ENCODE data around the gene ITGA2B. TPM values are rescaled to one million over a fixed set of nuclear protein-coding genes. Genes with fewer than 3 reads are reported as not detected.

The ITGA2B gene
- total and polyA plus RNA-seq, 11 donors, result 0.16 to 1.8 (median 0.34) TPM

DNA sequence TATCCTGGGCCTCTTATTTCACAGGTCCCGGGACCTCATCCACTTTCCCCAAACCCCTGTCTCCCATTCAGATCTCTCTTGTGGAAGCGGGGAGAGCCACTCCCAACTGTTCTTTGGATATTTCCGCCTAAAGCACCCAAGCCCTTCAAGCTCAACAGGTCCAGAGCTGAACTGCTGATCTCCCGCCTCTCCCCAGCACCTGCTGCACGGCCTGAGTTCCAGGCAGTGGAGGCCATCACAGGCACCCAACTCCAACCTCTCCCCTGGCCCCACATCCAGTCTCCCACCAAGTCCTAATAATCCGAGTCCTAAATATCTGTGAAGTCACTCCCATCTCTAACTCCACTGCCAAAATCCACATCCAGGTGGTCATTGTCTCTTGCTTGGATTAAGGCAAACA, 6.5 kb downstream of the ITGA2B start:
- Histone ChIP-seq H3K4me1 (peaks cover 0 to 19% (median 13%) of the 10 kb centered on the region in 12 donors), H3K9me3 (no peaks in the 10 kb centered on the region), H3K27ac (no peak overlapping the region), H3K27me3 (peaks cover 0 to 21% (median 4%) of the 10 kb centered on the region in 9 donors), H3K36me3 (no peaks in the 10 kb centered on the region), H3K4me3 (no peak overlapping the region)
- intact Hi-C loops (cut with DNase I), result loop anchor here in 1 of 10 donors (10.0 kb wide), 1 partner anchor 62 kb away; no protein-coding TSS in a partner anchor
- 87 to 98% (median 89%) methylated on average over 6 of the region's 6 CpGs for WGBS, 4 donors
- TF ChIP-seq POLR2A (IDR thresholded peaks at IDR 0.05), result no peak
- TF ChIP-seq, protein P1, sequence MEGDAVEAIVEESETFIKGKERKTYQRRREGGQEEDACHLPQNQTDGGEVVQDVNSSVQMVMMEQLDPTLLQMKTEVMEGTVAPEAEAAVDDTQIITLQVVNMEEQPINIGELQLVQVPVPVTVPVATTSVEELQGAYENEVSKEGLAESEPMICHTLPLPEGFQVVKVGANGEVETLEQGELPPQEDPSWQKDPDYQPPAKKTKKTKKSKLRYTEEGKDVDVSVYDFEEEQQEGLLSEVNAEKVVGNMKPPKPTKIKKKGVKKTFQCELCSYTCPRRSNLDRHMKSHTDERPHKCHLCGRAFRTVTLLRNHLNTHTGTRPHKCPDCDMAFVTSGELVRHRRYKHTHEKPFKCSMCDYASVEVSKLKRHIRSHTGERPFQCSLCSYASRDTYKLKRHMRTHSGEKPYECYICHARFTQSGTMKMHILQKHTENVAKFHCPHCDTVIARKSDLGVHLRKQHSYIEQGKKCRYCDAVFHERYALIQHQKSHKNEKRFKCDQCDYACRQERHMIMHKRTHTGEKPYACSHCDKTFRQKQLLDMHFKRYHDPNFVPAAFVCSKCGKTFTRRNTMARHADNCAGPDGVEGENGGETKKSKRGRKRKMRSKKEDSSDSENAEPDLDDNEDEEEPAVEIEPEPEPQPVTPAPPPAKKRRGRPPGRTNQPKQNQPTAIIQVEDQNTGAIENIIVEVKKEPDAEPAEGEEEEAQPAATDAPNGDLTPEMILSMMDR (IDR thresholded peaks at IDR 0.05), result no peak
- no peak for DNase-seq
- no peak for ATAC-seq

DNA sequence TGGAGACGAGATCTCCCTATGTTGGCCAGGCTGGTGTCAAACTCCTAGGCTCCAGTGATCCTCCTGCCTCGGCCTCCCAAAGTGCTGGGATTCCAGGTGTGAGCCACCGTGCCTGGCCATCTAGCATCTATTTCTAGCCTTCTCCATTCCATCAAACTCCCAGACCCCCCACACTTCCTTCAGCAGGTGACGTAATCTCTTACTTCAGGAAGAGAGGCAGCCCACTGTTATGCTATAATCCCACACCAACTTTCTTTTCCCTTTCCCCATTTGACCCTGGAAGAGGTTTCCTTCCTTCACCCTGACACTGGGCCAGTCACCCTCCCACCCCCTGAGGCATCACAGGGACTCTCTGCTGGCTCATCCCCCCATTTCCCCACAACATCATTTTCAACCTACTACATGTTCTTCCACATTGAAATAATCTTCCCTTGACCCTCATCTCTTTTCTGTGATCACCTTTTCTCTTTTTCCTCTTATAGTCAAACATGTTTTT, 7.6 kb downstream of the ITGA2B start:
- DNase-seq, result no peak
- H3K36me3 ChIP-seq, result no peaks in the 10 kb centered on the region
- ATAC-seq, result no peak
- peaks cover 0 to 21% (median 4%) of the 10 kb centered on the region in 9 donors for H3K27me3 ChIP-seq
- 73 to 80% (median 76%) methylated on average over 4 of the region's 4 CpGs for WGBS, 4 donors
- intact Hi-C loops (cut with DNase I), result loop anchor here in 1 of 10 donors (10.0 kb wide), 1 partner anchor 63 kb away; no protein-coding TSS in a partner anchor
- no peak overlapping the region for H3K27ac ChIP-seq
- H3K9me3 ChIP-seq, result no peaks in the 10 kb centered on the region
- TF ChIP-seq POLR2A (IDR thresholded peaks at IDR 0.05), result no peak
- TF ChIP-seq, protein P1 (IDR thresholded peaks at IDR 0.05), result no peak
- H3K4me3 ChIP-seq, result no peak overlapping the region
- peaks cover 0 to 20% (median 13%) of the 10 kb centered on the region in 12 donors for H3K4me1 ChIP-seq

DNA sequence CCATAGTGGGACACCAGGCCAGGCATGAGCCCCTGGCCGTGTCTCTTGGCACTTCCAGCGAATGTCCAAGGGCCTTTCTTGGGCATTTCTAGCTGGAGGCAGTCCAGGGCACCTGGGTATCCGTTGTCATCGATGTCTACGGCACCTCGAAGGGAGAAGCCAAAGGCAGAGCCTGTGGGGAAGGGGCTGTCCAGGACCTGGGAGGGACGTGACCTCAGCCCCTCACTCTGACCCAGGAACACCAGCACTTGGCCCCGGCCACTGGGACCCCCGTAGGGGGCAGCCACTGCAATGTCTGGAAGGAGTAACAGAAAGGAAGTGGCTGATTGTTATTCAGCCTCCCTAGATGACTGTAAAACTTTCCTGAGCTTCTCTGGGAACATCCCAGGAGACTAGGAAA, 8.7 kb downstream of the ITGA2B start:
- no peak overlapping the region for H3K27ac ChIP-seq
- no peak overlapping the region for H3K4me3 ChIP-seq
- H3K27me3 ChIP-seq, result peaks cover 0 to 17% (median 4%) of the 10 kb centered on the region in 9 donors
- ATAC-seq (no peak), DNase-seq (no peak)
- H3K36me3 ChIP-seq, result no peaks in the 10 kb centered on the region
- intact Hi-C loops (cut with DNase I), result loop anchor here in 1 of 10 donors (10.0 kb wide), 1 partner anchor 64 kb away; no protein-coding TSS in a partner anchor
- TF ChIP-seq, protein P1 (IDR thresholded peaks at IDR 0.05), result no peak
- no peak for TF ChIP-seq POLR2A (IDR thresholded peaks at IDR 0.05)
- no peaks in the 10 kb centered on the region for H3K9me3 ChIP-seq
- peaks cover 0 to 22% (median 13%) of the 10 kb centered on the region in 12 donors for H3K4me1 ChIP-seq
- WGBS, 4 donors, result 74 to 80% (median 76%) methylated on average over 9 of the region's 9 CpGs

DNA sequence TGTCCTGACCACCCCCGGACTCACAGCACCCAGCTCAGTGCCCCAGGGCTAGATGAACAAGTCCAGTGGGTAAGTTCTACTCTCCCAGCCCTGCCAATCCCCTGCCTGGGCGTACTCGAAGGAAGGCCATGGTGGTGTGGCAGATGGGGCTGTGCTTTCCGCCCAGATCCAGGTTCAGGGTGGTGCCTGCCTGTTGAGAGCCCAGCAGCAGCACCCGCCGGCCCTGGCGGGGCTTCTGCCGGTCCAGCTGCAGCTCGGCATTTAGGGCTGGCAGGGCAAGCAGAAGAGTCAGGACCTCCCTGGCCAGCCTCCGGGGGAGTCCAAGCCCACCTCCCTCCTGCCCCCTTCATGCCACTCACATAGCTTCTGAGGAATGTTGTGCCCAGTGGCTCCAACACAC, 9.6 kb downstream of the ITGA2B start:
- DNase-seq (no peak), ATAC-seq (no peak)
- H3K27ac ChIP-seq, result no peak overlapping the region
- TF ChIP-seq POLR2A (IDR thresholded peaks at IDR 0.05), result no peak
- TF ChIP-seq, protein P1 (IDR thresholded peaks at IDR 0.05), result no peak
- no peaks in the 10 kb centered on the region for H3K9me3 ChIP-seq
- H3K27me3 ChIP-seq, result peaks cover 0 to 12% (median 0%) of the 10 kb centered on the region in 9 donors
- intact Hi-C loops (cut with DNase I), result loop anchor here in 1 of 10 donors (10.0 kb wide), 1 partner anchor 65 kb away; no protein-coding TSS in a partner anchor
- peaks cover 0 to 21% (median 7%) of the 10 kb centered on the region in 12 donors for H3K4me1 ChIP-seq
- WGBS, 4 donors, result 90 to 93% (median 92%) methylated on average over 9 to 10 of the region's 10 CpGs
- no peak overlapping the region for H3K4me3 ChIP-seq
- no peaks in the 10 kb centered on the region for H3K36me3 ChIP-seq
